ENCODE results near the gene DYRK1A.

DYRK1A gene

GRCh38 chr21:37375866-37376574 is 9.4 kb downstream of the DYRK1A start:
- TF ChIP-seq, protein P1, sequence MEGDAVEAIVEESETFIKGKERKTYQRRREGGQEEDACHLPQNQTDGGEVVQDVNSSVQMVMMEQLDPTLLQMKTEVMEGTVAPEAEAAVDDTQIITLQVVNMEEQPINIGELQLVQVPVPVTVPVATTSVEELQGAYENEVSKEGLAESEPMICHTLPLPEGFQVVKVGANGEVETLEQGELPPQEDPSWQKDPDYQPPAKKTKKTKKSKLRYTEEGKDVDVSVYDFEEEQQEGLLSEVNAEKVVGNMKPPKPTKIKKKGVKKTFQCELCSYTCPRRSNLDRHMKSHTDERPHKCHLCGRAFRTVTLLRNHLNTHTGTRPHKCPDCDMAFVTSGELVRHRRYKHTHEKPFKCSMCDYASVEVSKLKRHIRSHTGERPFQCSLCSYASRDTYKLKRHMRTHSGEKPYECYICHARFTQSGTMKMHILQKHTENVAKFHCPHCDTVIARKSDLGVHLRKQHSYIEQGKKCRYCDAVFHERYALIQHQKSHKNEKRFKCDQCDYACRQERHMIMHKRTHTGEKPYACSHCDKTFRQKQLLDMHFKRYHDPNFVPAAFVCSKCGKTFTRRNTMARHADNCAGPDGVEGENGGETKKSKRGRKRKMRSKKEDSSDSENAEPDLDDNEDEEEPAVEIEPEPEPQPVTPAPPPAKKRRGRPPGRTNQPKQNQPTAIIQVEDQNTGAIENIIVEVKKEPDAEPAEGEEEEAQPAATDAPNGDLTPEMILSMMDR (IDR thresholded peaks at IDR 0.05): no peak
- no peak overlapping the region for H3K27ac ChIP-seq
- H3K36me3 ChIP-seq (ENCODE audit: control insufficient read depth, insufficient read depth, low read length): no peaks in the 10 kb centered on the region
- peaks cover 5% of the 10 kb centered on the region for H3K4me1 ChIP-seq
- no peaks in the 10 kb centered on the region for H3K9me3 ChIP-seq (ENCODE audit: control insufficient read depth, low read length)
- no peak overlapping the region for H3K9ac ChIP-seq
- no peak overlapping the region for H3K4me2 ChIP-seq (ENCODE audit: low read length)
- H2AFZ ChIP-seq: no peak overlapping the region
- H3K4me3 ChIP-seq (ENCODE audit: low read depth, low read length): no peak overlapping the region
- no peaks in the 10 kb centered on the region for H3K27me3 ChIP-seq (ENCODE audit: control insufficient read depth, insufficient read depth, low read length)
- peaks cover 61% of the 10 kb centered on the region for H3K79me2 ChIP-seq

DNA sequence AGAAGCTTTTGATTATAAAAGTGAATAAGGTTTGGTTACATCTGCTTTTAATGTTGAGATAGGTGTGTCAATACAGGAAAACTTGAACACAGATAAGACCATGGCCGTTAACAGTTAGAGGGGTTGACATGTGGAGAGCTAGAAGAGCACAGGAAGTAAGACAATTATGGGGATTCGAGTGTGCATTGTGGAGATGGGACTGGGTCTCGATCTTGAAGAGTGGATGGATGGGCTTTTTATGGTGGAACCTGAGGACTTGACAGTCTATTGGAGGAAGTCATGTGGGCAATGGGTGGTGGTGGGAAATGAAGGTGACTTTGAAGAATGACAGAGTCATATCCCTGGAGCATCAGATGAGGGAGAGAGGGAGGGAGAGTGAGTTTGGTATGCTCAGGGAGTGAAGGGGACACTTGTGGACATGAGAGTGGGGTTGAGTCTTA is 12.1 kb downstream of the DYRK1A start:
- H3K9me3 ChIP-seq (ENCODE audit: control insufficient read depth, low read length): no peaks in the 10 kb centered on the region

GRCh38 chr21:37380349-37381323 is 14.1 kb downstream of the DYRK1A start:
- no peak overlapping the region for H3K4me2 ChIP-seq (ENCODE audit: low read length)
- no peaks in the 10 kb centered on the region for H3K36me3 ChIP-seq (ENCODE audit: control insufficient read depth, insufficient read depth, low read length)
- no peaks in the 10 kb centered on the region for H3K9me3 ChIP-seq (ENCODE audit: control insufficient read depth, low read length)
- H3K27me3 ChIP-seq (ENCODE audit: control insufficient read depth, insufficient read depth, low read length): no peaks in the 10 kb centered on the region
- H2AFZ ChIP-seq: no peak overlapping the region
- peaks cover 62% of the 10 kb centered on the region for H3K79me2 ChIP-seq
- TF ChIP-seq, protein P1 (IDR thresholded peaks at IDR 0.05): no peak
- no peak overlapping the region for H3K9ac ChIP-seq
- no peak overlapping the region for H3K4me3 ChIP-seq (ENCODE audit: low read depth, low read length)
- peaks cover 11% of the 10 kb centered on the region for H3K4me1 ChIP-seq
- no peak overlapping the region for H3K27ac ChIP-seq

More for the DNA sequence above, 12.1 kb downstream of the DYRK1A start:
- Histone ChIP-seq H3K4me2 (ENCODE audit: low read length) (no peak overlapping the region), H3K79me2 (peaks cover 56% of the 10 kb centered on the region), H3K9ac (no peak overlapping the region), H3K27me3 (ENCODE audit: control insufficient read depth, insufficient read depth, low read length) (no peaks in the 10 kb centered on the region), H3K36me3 (ENCODE audit: control insufficient read depth, insufficient read depth, low read length) (no peaks in the 10 kb centered on the region), H3K4me1 (peaks cover 11% of the 10 kb centered on the region), H3K27ac (no peak overlapping the region), H2AFZ (no peak overlapping the region), H3K4me3 (ENCODE audit: low read depth, low read length) (no peak overlapping the region)
- TF ChIP-seq, protein P1 (IDR thresholded peaks at IDR 0.05): no peak

GRCh38 chr21:37381883-37382585 is 15.5 kb downstream of the DYRK1A start:
- Histone ChIP-seq H3K4me2 (ENCODE audit: low read length) (no peak overlapping the region), H3K9me3 (ENCODE audit: control insufficient read depth, low read length) (no peaks in the 10 kb centered on the region), H3K27me3 (ENCODE audit: control insufficient read depth, insufficient read depth, low read length) (no peaks in the 10 kb centered on the region), H3K79me2 (peaks cover 56% of the 10 kb centered on the region), H2AFZ (no peak overlapping the region), H3K4me1 (peaks cover 11% of the 10 kb centered on the region), H3K4me3 (ENCODE audit: low read depth, low read length) (no peak overlapping the region), H3K27ac (no peak overlapping the region), H3K9ac (no peak overlapping the region), H3K36me3 (ENCODE audit: control insufficient read depth, insufficient read depth, low read length) (no peaks in the 10 kb centered on the region)
- TF ChIP-seq, protein P1 (IDR thresholded peaks at IDR 0.05): no peak

Measured in parathyroid adenoma (tissue), 2 donors.